Kasumi-1 (cell line): ENCODE measurements around the gene RGL3.
"Not testable (repeated sequence)": the region's sequence is repeated elsewhere in the genome, so short reads cannot be mapped to it uniquely, and the experiment has no call there.

Source experiments
- DNase-seq, 2 experiments: peaks; one replicate each; lab custom pipeline; 2025; lab: John Stamatoyannopoulos, UW

Gene RGL3

GRCh38 chr19:11420429-11421370, 1.6 kb upstream of the RGL3 start:
- no peak for DNase-seq

- DNase-seq, result no peak
Observed at GRCh38 chr19:11418094-11418548, 993 bp downstream of the RGL3 start.

GRCh38 chr19:11416346-11417052, 2.6 kb downstream of the RGL3 start:
- no peak for DNase-seq

- DNase-seq, result no peak
Observed at GRCh38 chr19:11414544-11414943, 4.6 kb downstream of the RGL3 start.

GRCh38 chr19:11410682-11411081, 8.4 kb downstream of the RGL3 start:
- no peak for DNase-seq

- DNase-seq, result no peak
Observed at GRCh38 chr19:11408591-11408990, 10.5 kb downstream of the RGL3 start.

GRCh38 chr19:11406703-11407236, 12.3 kb downstream of the RGL3 start:
- DNase-seq, result not testable (repeated sequence)

GRCh38 chr19:11405846-11406643, 13.1 kb downstream of the RGL3 start:
- no peak for DNase-seq

GRCh38 chr19:11404588-11405222, 14.4 kb downstream of the RGL3 start:
- DNase-seq, result no peak

- DNase-seq, result no peak
Observed at GRCh38 chr19:11401808-11402543, 17.1 kb downstream of the RGL3 start.

GRCh38 chr19:11400798-11401197, 18.3 kb downstream of the RGL3 start:
- DNase-seq, result no peak

GRCh38 chr19:11399667-11400066, 19.4 kb downstream of the RGL3 start:
- no peak for DNase-seq

GRCh38 chr19:11397089-11397610, 22.0 kb downstream of the RGL3 start:
- no peak for DNase-seq

- DNase-seq, result no peak
Observed at GRCh38 chr19:11390933-11391680, 28.0 kb downstream of the RGL3 start.

GRCh38 chr19:11390359-11390758, 28.8 kb downstream of the RGL3 start:
- no peak for DNase-seq

GRCh38 chr19:11387162-11388034, 31.7 kb downstream of the RGL3 start:
- DNase-seq, result peak; percentile 38 to 50

- DNase-seq, result no peak
Observed at GRCh38 chr19:11384778-11385129, 34.4 kb downstream of the RGL3 start.

GRCh38 chr19:11383706-11384048, 35.4 kb downstream of the RGL3 start:
- no peak for DNase-seq
